DMS114 treated with DMSO at 0.1 percent for 48 hours (cell line): Measurements from ENCODE around the gene DIAPH3.
A peak's percentile ranks its signal among the peaks of the same experiment; 100 is the strongest.

ENCODE experiments used
- DNase-seq: peaks from one replicate; lab custom pipeline; 2025; ENCODE audit not compliant: unreplicated experiment; lab: John Stamatoyannopoulos, UW

The DIAPH3 gene

GRCh38 chr13:59681636-59682311 lies 482.0 kb downstream of the DIAPH3 start:
- DNase-seq: no peak

- DNase-seq: peak; percentile 10
Observed at GRCh38 chr13:59680429-59681024, 483.2 kb downstream of the DIAPH3 start.

GRCh38 chr13:59679254-59679653 lies 484.5 kb downstream of the DIAPH3 start:
- DNase-seq: no peak

- DNase-seq: peak; percentile 24
Observed at GRCh38 chr13:59677966-59678814, 485.5 kb downstream of the DIAPH3 start.

GRCh38 chr13:59677430-59677829 lies 486.3 kb downstream of the DIAPH3 start:
- no peak for DNase-seq

- no peak for DNase-seq
Observed at GRCh38 chr13:59674616-59675015, 489.1 kb downstream of the DIAPH3 start.

GRCh38 chr13:59673286-59673685 lies 490.4 kb downstream of the DIAPH3 start:
- no peak for DNase-seq

- no peak for DNase-seq
Observed at GRCh38 chr13:59672445-59672844, 491.3 kb downstream of the DIAPH3 start.

- no peak for DNase-seq
Observed at GRCh38 chr13:59671881-59672280, 491.8 kb downstream of the DIAPH3 start.

GRCh38 chr13:59666504-59666903 lies 497.2 kb downstream of the DIAPH3 start:
- no peak for DNase-seq

- no peak for DNase-seq
Observed at GRCh38 chr13:59665732-59666131, 498.0 kb downstream of the DIAPH3 start.

GRCh38 chr13:59665184-59665583 lies 498.5 kb downstream of the DIAPH3 start:
- no peak for DNase-seq

- no peak for DNase-seq
Observed at GRCh38 chr13:59664586-59664985, 499.1 kb downstream of the DIAPH3 start.

- no peak for DNase-seq
Observed at GRCh38 chr13:59663707-59664106, 500.0 kb downstream of the DIAPH3 start.

- DNase-seq: no peak
Observed at GRCh38 chr13:59660582-59660981, 503.1 kb downstream of the DIAPH3 start.

GRCh38 chr13:59659981-59660380 lies 503.7 kb downstream of the DIAPH3 start:
- no peak for DNase-seq

GRCh38 chr13:59658738-59659330 lies 504.9 kb downstream of the DIAPH3 start:
- no peak for DNase-seq

GRCh38 chr13:59658027-59658737 lies 505.5 kb downstream of the DIAPH3 start:
- DNase-seq: no peak

GRCh38 chr13:59653916-59654315 lies 509.8 kb downstream of the DIAPH3 start:
- DNase-seq: no peak

GRCh38 chr13:59651479-59651878 lies 512.2 kb downstream of the DIAPH3 start:
- DNase-seq: no peak
